Mesendoderm (in vitro differentiated cells): ENCODE results near the gene PACSIN1.

ENCODE experiments used
- DNase-seq: peaks from one replicate; pipeline ENCODE4 v3.0.0; 2013
- H2AK5ac ChIP-seq: 2 replicates; pipeline ENCODE4 v1.6.1; 2013; ENCODE audit warnings: low read length, inconsistent platforms
- H2BK120ac ChIP-seq: 2 replicates; pipeline ENCODE4 v1.6.1; 2013; ENCODE audit warnings: low read depth, mild to moderate bottlenecking, low read length, moderate library complexity, mixed read lengths
- H2BK15ac ChIP-seq: replicated peaks from 2 replicates; pipeline ENCODE4 v1.6.1; 2013; ENCODE audit warnings: low read depth, mild to moderate bottlenecking, moderate library complexity
- H2BK5ac ChIP-seq: 2 replicates; pipeline ENCODE4 v1.6.1; 2013; ENCODE audit warnings: low read length, inconsistent platforms
- H3K18ac ChIP-seq: 2 replicates; pipeline ENCODE4 v1.6.1; 2013; ENCODE audit warnings: mild to moderate bottlenecking, low read length, mixed read lengths
- H3K23ac ChIP-seq: one replicate; pipeline ENCODE4 v1.6.1; 2013; ENCODE audit warnings: low read length
- H3K27ac ChIP-seq: 2 replicates; pipeline ENCODE4 v1.5.1; 2013; ENCODE audit warnings: low read depth, mild to moderate bottlenecking, inconsistent platforms, low read length, moderate library complexity
- H3K27me3 ChIP-seq: 2 replicates; pipeline ENCODE4 v1.6.1; 2013; ENCODE audit warnings: low read length, control low read depth, mild to moderate bottlenecking, inconsistent platforms; ENCODE audit not compliant: insufficient read depth, poor library complexity
- H3K36me3 ChIP-seq: 2 replicates; pipeline ENCODE4 v1.6.1; 2013; ENCODE audit warnings: low read length, inconsistent platforms; ENCODE audit not compliant: control insufficient read depth, insufficient read depth
- H3K4ac ChIP-seq: one replicate; pipeline ENCODE4 v1.6.1; 2013; ENCODE audit warnings: low read depth, mild to moderate bottlenecking, low read length, moderate library complexity
- H3K4me1 ChIP-seq: 2 replicates; pipeline ENCODE4 v1.6.1; 2013; ENCODE audit warnings: low read depth, low read length, inconsistent platforms; ENCODE audit not compliant: control insufficient read depth
- H3K4me2 ChIP-seq: 2 replicates; pipeline ENCODE4 v1.6.1; 2013; ENCODE audit warnings: low read length
- H3K4me3 ChIP-seq: 2 replicates; pipeline ENCODE4 v1.5.1; 2013; ENCODE audit warnings: mild to moderate bottlenecking, low read length
- H3K56ac ChIP-seq: one replicate; pipeline ENCODE4 v1.6.1; 2013; ENCODE audit warnings: low read length
- H3K79me1 ChIP-seq: 2 replicates; pipeline ENCODE4 v1.6.1; 2013; ENCODE audit warnings: low read length, inconsistent platforms
- H3K79me2 ChIP-seq: 2 replicates; pipeline ENCODE4 v1.6.1; 2013; ENCODE audit warnings: mild to moderate bottlenecking, low read length; ENCODE audit not compliant: control insufficient read depth, insufficient read depth
- H3K9ac ChIP-seq: 2 replicates; pipeline ENCODE4 v1.6.1; 2013; ENCODE audit warnings: low read length, inconsistent platforms
- H4K5ac ChIP-seq: one replicate; pipeline ENCODE4 v1.6.1; 2013; ENCODE audit warnings: low read length
- H4K8ac ChIP-seq: one replicate; pipeline ENCODE4 v1.6.1; 2013; ENCODE audit warnings: low read depth, mild to moderate bottlenecking, control low read depth, low read length, moderate library complexity
- WGBS: extraction: QIAGEN DNeasy Blood & Tissue Kit; methylation state at CpG from one replicate; pipeline ENCODE4 v1.1.7; 2013; ENCODE audit warnings: low lambda C conversion rate, missing lambda C conversion rate; ENCODE audit not compliant: insufficient coverage; ENCODE audit errors: extremely low coverage; 5-methylcytosine and 5-hydroxymethylcytosine counted together

PACSIN1 gene

DNA sequence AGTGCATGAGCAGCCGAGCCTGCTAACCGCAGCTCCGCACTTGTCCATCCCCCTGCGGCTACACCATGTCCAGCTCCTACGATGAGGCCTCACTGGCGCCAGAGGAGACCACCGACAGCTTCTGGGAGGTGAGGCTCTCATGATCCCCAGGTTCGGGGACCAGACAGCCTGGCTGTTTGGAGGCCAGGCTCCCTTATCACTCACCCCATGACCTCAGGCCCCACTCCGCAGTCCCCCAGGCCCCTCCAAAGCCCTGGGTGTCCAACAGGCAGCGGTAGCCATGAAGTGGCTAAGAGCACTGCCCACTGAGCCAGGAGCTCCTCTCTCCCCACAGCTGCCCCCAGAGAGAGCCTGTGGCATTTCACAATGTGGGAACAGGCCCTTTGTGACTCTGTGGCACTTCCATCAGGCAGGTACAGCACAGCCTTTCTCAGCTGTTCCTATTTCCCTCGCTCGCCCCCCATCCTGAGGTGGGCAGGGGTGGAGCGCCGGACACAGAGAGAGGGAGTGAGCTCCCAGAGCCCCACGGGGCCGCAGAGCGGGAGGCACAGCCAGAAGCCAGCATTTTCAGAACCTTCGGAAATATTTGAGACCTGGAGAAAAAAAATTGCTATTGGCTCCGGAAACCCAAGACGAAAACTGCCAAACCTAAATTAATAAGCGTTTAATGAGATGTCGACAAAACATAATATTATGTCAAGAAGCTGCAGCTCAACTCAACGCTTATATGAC is 60.5 kb downstream of the PACSIN1 start:
- no peaks in the 10 kb centered on the region for H3K79me1 ChIP-seq

GRCh38 chr6:34526992-34527728 is 61.3 kb downstream of the PACSIN1 start:
- H3K9ac ChIP-seq, result peak overlapping the region; percentile 62

More for the DNA sequence above, 60.5 kb downstream of the PACSIN1 start:
- peak overlapping the region; percentile 25 for H3K9ac ChIP-seq
- no peaks in the 10 kb centered on the region for H3K27me3 ChIP-seq
- H3K79me2 ChIP-seq, result no peaks in the 10 kb centered on the region
- H3K4ac ChIP-seq, result no peak overlapping the region
- no peaks in the 10 kb centered on the region for H3K36me3 ChIP-seq
- H2BK5ac ChIP-seq, result no peak overlapping the region
- no peak overlapping the region for H3K27ac ChIP-seq
- no peak overlapping the region for H4K5ac ChIP-seq
- no peak overlapping the region for H2BK15ac ChIP-seq
- no peak overlapping the region for H3K56ac ChIP-seq
- no peak overlapping the region for H3K4me3 ChIP-seq
- DNase-seq, result no peak
- H3K4me2 ChIP-seq, result no peak overlapping the region
- no peak overlapping the region for H3K23ac ChIP-seq
- H2AK5ac ChIP-seq, result no peak overlapping the region
- H3K4me1 ChIP-seq, result no peaks in the 10 kb centered on the region
- no CpG with 5 or more reads among the region's 23 CpGs for WGBS
- H4K8ac ChIP-seq, result no peak overlapping the region
- H2BK120ac ChIP-seq, result no peak overlapping the region
- peak overlapping the region; percentile 16 for H3K18ac ChIP-seq

DNA sequence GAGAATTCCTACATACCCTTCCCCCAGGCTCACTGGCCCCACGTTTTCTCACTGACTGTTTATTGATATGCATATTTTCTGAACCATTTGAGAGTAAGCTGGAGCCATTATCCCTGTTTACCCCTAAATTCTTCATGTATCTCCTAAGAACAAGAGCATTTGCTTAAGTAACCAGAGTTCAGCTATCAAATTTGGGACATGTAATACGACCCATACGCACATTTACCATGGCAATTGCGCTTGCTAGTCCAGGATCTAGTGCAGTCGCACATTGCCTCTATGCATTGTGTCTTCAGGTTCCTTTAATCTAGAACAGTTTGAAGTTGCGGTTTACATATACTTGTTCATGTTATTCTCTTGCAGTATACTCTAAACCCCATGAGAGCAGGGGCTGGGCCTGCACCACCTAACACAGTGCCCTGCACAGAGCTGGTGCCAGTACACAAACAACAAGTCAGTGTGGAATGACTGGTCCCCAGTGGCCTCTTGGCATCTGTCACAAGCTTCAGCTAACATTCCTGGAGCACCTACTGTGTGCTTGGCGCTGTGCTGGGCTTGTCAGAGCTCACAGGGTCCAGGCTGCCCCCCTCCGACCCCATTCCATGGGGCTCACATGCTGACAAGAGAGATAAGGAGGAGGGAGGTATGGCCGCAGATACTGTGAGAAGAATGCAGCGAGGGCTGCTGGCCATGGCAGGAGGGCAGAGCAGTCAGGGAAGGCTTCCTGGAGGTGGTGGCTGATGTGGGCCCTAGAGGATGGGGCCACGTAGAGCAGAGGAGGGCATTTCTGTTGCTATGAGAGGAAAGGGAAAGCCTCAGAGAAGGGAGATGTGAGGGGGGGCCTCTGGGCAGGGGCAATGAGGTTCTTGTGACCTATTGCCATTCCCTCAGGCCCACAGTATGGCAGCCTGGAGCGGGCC is 62.1 kb downstream of the PACSIN1 start:
- no CpG with 5 or more reads among the region's 12 CpGs for WGBS
- no peak overlapping the region for H3K4ac ChIP-seq
- no peaks in the 10 kb centered on the region for H3K4me1 ChIP-seq
- no peak overlapping the region for H2AK5ac ChIP-seq
- H4K5ac ChIP-seq, result no peak overlapping the region
- H3K9ac ChIP-seq, result no peak overlapping the region
- H2BK120ac ChIP-seq, result no peak overlapping the region
- H3K27ac ChIP-seq, result no peak overlapping the region
- DNase-seq, result peak; percentile 23
- no peak overlapping the region for H3K4me3 ChIP-seq
- no peaks in the 10 kb centered on the region for H3K79me1 ChIP-seq
- no peak overlapping the region for H3K23ac ChIP-seq
- H3K4me2 ChIP-seq, result no peak overlapping the region
- no peaks in the 10 kb centered on the region for H3K79me2 ChIP-seq
- no peaks in the 10 kb centered on the region for H3K27me3 ChIP-seq
- H3K18ac ChIP-seq, result no peak overlapping the region
- no peak overlapping the region for H3K56ac ChIP-seq
- H2BK5ac ChIP-seq, result no peak overlapping the region
- no peak overlapping the region for H4K8ac ChIP-seq
- H3K36me3 ChIP-seq, result no peaks in the 10 kb centered on the region
- no peak overlapping the region for H2BK15ac ChIP-seq

More at GRCh38 chr6:34526992-34527728, 61.3 kb downstream of the PACSIN1 start:
- H3K4me1 ChIP-seq, result no peaks in the 10 kb centered on the region
- H3K27me3 ChIP-seq, result no peaks in the 10 kb centered on the region
- peak overlapping the region; percentile 60 for H3K4me2 ChIP-seq
- H2BK120ac ChIP-seq, result no peak overlapping the region
- no peak overlapping the region for H3K4me3 ChIP-seq
- H3K27ac ChIP-seq, result no peak overlapping the region
- WGBS, result no CpG with 5 or more reads among the region's 53 CpGs
- no peak overlapping the region for H4K8ac ChIP-seq
- H3K18ac ChIP-seq, result no peak overlapping the region
- no peaks in the 10 kb centered on the region for H3K36me3 ChIP-seq
- H3K4ac ChIP-seq, result no peak overlapping the region
- no peak overlapping the region for H4K5ac ChIP-seq
- no peak overlapping the region for H2AK5ac ChIP-seq
- DNase-seq, result peak; percentile 94
- no peaks in the 10 kb centered on the region for H3K79me1 ChIP-seq
- H3K79me2 ChIP-seq, result no peaks in the 10 kb centered on the region
- no peak overlapping the region for H2BK15ac ChIP-seq
- H2BK5ac ChIP-seq, result no peak overlapping the region
- peak overlapping the region; percentile 78 for H3K56ac ChIP-seq
- no peak overlapping the region for H3K23ac ChIP-seq

DNA sequence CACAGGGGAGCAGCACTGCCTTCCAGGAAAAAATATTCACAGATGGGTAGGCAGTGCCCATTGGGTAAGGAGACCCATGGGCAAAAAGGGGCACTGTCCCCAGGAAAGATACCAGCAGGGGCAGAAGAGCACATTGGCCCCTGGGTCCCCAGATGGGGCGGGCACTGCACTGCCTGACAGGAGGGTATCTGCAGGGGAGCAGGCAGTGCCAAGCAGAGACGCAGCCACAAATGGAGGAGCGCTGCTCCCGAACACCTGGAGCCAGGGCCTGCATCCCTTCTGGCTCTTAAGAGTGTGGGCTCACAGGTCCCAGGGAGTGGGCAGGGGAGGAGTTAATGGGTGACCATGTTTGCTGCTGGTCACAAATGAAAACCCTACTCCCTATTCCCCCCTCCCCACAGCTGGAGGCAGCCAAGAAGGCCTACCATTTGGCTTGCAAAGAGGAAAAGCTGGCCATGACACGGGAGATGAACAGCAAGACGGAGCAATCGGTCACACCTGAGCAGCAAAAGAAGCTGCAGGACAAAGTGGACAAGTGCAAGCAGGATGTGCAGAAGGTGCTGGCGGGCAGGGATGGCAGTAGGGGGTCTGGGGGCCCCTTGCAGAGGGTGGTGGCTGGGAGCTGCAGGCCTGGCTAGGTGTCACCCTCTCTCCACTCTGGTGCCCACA is 63.3 kb downstream of the PACSIN1 start:
- WGBS, result no CpG with 5 or more reads among the region's 8 CpGs
- Histone ChIP-seq H3K4ac (no peak overlapping the region), H3K27me3 (no peaks in the 10 kb centered on the region), H3K4me3 (no peak overlapping the region), H3K36me3 (no peaks in the 10 kb centered on the region), H2BK15ac (no peak overlapping the region), H3K56ac (no peak overlapping the region), H3K4me1 (no peaks in the 10 kb centered on the region), H4K5ac (no peak overlapping the region), H3K18ac (no peak overlapping the region), H2BK120ac (no peak overlapping the region), H2AK5ac (no peak overlapping the region), H3K4me2 (no peak overlapping the region), H3K23ac (no peak overlapping the region), H3K27ac (no peak overlapping the region), H3K79me2 (no peaks in the 10 kb centered on the region), H4K8ac (no peak overlapping the region), H3K9ac (no peak overlapping the region), H2BK5ac (no peak overlapping the region), H3K79me1 (no peaks in the 10 kb centered on the region)
- DNase-seq, result no peak

GRCh38 chr6:34529665-34530327 is 63.9 kb downstream of the PACSIN1 start:
- no peak overlapping the region for H3K27ac ChIP-seq
- H3K4me1 ChIP-seq, result no peaks in the 10 kb centered on the region
- no peak overlapping the region for H4K5ac ChIP-seq
- H2BK5ac ChIP-seq, result no peak overlapping the region
- no peak overlapping the region for H3K4me3 ChIP-seq
- H3K9ac ChIP-seq, result no peak overlapping the region
- no peak overlapping the region for H3K4me2 ChIP-seq
- H3K79me2 ChIP-seq, result no peaks in the 10 kb centered on the region
- H3K79me1 ChIP-seq, result no peaks in the 10 kb centered on the region
- H3K56ac ChIP-seq, result no peak overlapping the region
- H3K36me3 ChIP-seq, result no peaks in the 10 kb centered on the region
- no peak overlapping the region for H3K4ac ChIP-seq
- H2BK15ac ChIP-seq, result no peak overlapping the region
- no CpG with 5 or more reads among the region's 10 CpGs for WGBS
- H3K23ac ChIP-seq, result no peak overlapping the region
- H3K27me3 ChIP-seq, result no peaks in the 10 kb centered on the region
- no peak overlapping the region for H2BK120ac ChIP-seq
- H3K18ac ChIP-seq, result no peak overlapping the region
- H2AK5ac ChIP-seq, result no peak overlapping the region
- no peak for DNase-seq
- H4K8ac ChIP-seq, result no peak overlapping the region
